Coronary artery (tissue), 2 donors: ENCODE measurements around the gene DHRSX.
"Not testable (repeated sequence)": the region's sequence is repeated elsewhere in the genome, so short reads cannot be mapped to it uniquely, and the experiment has no call there.

ENCODE experiments used
- DNase-seq: peaks from one replicate; pipeline ENCODE4 v3.0.0-alpha.2; 2017; ENCODE audit warnings: low spot score
- H3K27ac ChIP-seq, 2 donors: fragments of 200-600 bp; sonication (generic); one replicate each; pipeline ENCODE4 v1.5.1; 2016 to 2019
- H3K4me3 ChIP-seq: fragments of 200-600 bp; sonication (generic); 2 replicates; pipeline ENCODE4 v1.5.1; 2016; ENCODE audit warnings: mild to moderate bottlenecking, moderate library complexity
- CTCF ChIP-seq: fragments of 200-600 bp; sonication (generic); IDR thresholded peaks from one replicate; pipeline ENCODE4 v1.5.1; 2019; ENCODE audit warnings: antibody characterized with exemption

Gene DHRSX

GRCh38 chrX:2315434-2315833, 185.3 kb downstream of the DHRSX start:
- H3K27ac ChIP-seq: no peak overlapping the region
- DNase-seq: no peak
- H3K4me3 ChIP-seq: no peak overlapping the region
- no peak for TF ChIP-seq CTCF

GRCh38 chrX:2314831-2315365, 185.9 kb downstream of the DHRSX start:
- no peak overlapping the region for H3K27ac ChIP-seq
- H3K4me3 ChIP-seq: no peak overlapping the region
- DNase-seq: no peak
- no peak for TF ChIP-seq CTCF

- Histone ChIP-seq H3K27ac (no peak overlapping the region), H3K4me3 (no peak overlapping the region)
- no peak for TF ChIP-seq CTCF
- DNase-seq: no peak
Measured at GRCh38 chrX:2313864-2314640, 186.7 kb downstream of the DHRSX start.

GRCh38 chrX:2312061-2312591, 188.7 kb downstream of the DHRSX start:
- not testable (repeated sequence) for H3K4me3 ChIP-seq, H3K27ac ChIP-seq, DNase-seq

- no peak overlapping the region for H3K4me3 ChIP-seq
- no peak overlapping the region for H3K27ac ChIP-seq
- no peak for DNase-seq
- no peak for TF ChIP-seq CTCF
Measured at GRCh38 chrX:2311501-2311900, 189.3 kb downstream of the DHRSX start.

- no peak overlapping the region for H3K4me3 ChIP-seq
- DNase-seq: no peak
- H3K27ac ChIP-seq: no peak overlapping the region
- TF ChIP-seq CTCF: no peak
Measured at GRCh38 chrX:2301901-2302300, 198.9 kb downstream of the DHRSX start.

DNA sequence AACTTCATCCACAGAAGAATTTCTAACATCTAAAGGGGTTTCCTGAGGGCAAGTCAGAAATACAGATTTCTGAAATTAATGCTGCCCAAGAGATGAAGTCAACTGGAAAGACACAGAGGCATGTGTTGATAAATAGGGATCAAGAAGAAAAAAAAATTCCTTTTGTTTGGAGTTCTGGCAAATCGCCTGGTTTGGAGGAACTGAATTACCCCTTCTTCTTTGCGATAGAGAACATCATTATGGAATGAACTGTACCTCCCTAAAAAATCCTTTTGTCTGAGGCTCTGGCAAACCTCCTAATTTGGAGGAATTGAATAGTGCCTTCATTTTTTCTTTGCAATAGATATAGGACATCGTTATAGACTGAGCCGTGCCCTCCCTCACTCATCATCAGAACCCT, 200.9 kb downstream of the DHRSX start:
- no peak overlapping the region for H3K27ac ChIP-seq
- DNase-seq: no peak
- no peak for TF ChIP-seq CTCF
- H3K4me3 ChIP-seq: no peak overlapping the region
